ENCODE measurements around the gene PF4V1. TPM values are rescaled to one million over a fixed set of nuclear protein-coding genes. Genes with fewer than 3 reads are reported as not detected.

PF4V1 gene
- total RNA-seq, 2 experiments from 2014 or later = not detected

DNA sequence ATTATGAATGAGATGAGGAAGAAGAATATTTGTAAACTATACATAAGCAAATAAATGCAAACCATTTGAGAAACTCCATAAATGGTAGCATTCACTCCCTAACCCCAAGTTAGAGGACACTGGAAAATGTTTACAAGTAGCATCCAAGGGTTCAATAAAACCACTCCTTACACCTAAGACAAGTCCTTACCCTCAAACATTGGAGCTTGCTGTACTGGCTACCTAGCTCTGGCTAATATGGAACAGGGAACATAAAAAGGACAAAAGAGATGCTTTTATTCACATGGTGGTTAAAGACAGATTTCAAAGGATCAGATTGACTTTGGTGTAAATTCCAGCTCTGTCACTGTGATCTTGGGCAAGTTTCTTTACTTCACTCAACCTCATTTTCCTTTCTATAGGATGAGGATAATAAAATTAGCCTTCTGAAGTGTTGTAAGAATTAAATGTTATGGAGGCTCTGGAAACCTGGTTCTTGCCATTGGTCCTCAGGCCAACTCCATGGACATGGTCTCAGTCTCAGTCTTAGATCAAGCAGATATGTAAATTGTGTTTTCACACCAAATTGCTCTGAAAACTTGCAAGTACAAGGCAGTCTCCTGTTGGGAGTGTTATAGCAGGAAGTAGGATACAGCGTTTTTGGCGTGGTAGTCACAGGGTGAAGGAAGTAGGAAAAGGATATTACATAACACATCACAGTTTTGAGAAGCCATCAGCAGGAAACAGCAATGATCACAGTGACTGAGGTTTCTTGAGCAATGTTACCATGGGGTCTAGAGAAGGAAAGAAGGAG is 19.4 kb downstream of the PF4V1 start:
- Histone ChIP-seq H3K27ac (ENCODE audit: low read depth, low read length, poor library complexity, severe bottlenecking) (no peak overlapping the region), H3K4me1 (ENCODE audit: insufficient read depth, low read length, poor library complexity, severe bottlenecking) (no peaks in the 10 kb centered on the region), H3K4me2 (ENCODE audit: low read length) (no peak overlapping the region), H3K9me2 (ENCODE audit: insufficient read depth, low read length) (no peaks in the 10 kb centered on the region), H4K20me1 (ENCODE audit: insufficient read depth, low read length) (no peaks in the 10 kb centered on the region), H3K79me2 (ENCODE audit: insufficient read depth, low read depth, low read length) (no peaks in the 10 kb centered on the region), H3K36me3 (ENCODE audit: insufficient read depth, low read length) (no peaks in the 10 kb centered on the region), H2AFZ (ENCODE audit: low read length) (no peak overlapping the region), H3K4me3 (ENCODE audit: low read depth, low read length, poor library complexity, severe bottlenecking) (no peak overlapping the region), H3K9me3 (ENCODE audit: low read length) (no peaks in the 10 kb centered on the region)
- DNase-seq (ENCODE audit: low spot score) = no peak
- CTCF ChIA-PET (ENCODE audit: unreplicated experiment) = no interaction called here
- POLR2A ChIA-PET = no interaction called here
- no peak for TF ChIP-seq EZH2phosphoT487 (IDR thresholded peaks at IDR 0.05; ENCODE audit: borderline replicate concordance, low read depth, low read length)
- TF ChIP-seq, protein P1, sequence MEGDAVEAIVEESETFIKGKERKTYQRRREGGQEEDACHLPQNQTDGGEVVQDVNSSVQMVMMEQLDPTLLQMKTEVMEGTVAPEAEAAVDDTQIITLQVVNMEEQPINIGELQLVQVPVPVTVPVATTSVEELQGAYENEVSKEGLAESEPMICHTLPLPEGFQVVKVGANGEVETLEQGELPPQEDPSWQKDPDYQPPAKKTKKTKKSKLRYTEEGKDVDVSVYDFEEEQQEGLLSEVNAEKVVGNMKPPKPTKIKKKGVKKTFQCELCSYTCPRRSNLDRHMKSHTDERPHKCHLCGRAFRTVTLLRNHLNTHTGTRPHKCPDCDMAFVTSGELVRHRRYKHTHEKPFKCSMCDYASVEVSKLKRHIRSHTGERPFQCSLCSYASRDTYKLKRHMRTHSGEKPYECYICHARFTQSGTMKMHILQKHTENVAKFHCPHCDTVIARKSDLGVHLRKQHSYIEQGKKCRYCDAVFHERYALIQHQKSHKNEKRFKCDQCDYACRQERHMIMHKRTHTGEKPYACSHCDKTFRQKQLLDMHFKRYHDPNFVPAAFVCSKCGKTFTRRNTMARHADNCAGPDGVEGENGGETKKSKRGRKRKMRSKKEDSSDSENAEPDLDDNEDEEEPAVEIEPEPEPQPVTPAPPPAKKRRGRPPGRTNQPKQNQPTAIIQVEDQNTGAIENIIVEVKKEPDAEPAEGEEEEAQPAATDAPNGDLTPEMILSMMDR (conservative IDR thresholded peaks at IDR 0.05; ENCODE audit: low read length) = no peak
- intact Hi-C loops (cut with micrococcal nuclease; ENCODE audit: unreplicated experiment) = no loop called here
- no TSS peak for BruUV-seq (replicated peaks)

DNA sequence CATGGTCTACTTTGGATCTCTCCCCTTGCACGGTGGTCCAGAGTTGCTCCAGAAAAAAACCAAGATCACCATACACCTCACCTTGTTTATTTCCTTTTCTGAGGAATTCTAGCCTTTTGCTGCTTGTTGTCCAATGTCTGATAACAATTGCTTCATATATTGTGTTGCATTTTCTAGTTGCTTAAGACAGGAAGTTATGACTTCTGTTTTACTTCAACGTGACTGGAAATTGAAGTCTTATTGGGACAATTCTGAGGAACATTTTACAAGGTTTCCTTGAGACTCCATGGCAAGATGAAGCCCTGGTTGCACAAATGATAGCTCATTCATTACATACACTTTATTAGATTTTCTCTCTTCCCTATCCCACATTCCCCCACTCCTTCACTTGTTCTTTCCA is 21.3 kb downstream of the PF4V1 start:
- Histone ChIP-seq H3K4me2 (ENCODE audit: low read length) (no peak overlapping the region), H3K36me3 (ENCODE audit: insufficient read depth, low read length) (no peaks in the 10 kb centered on the region), H3K79me2 (ENCODE audit: insufficient read depth, low read depth, low read length) (no peaks in the 10 kb centered on the region), H3K4me1 (ENCODE audit: insufficient read depth, low read length, poor library complexity, severe bottlenecking) (no peaks in the 10 kb centered on the region), H3K4me3 (ENCODE audit: low read depth, low read length, poor library complexity, severe bottlenecking) (no peak overlapping the region), H4K20me1 (ENCODE audit: insufficient read depth, low read length) (no peaks in the 10 kb centered on the region), H3K9me3 (ENCODE audit: low read length) (no peaks in the 10 kb centered on the region), H3K27ac (ENCODE audit: low read depth, low read length, poor library complexity, severe bottlenecking) (no peak overlapping the region), H3K9me2 (ENCODE audit: insufficient read depth, low read length) (no peaks in the 10 kb centered on the region), H2AFZ (ENCODE audit: low read length) (no peak overlapping the region)
- ChIA-PET POLR2A (interaction anchor here (0.8 kb wide), 1 partner anchor 13 kb away, joined by 4 read pairs; no protein-coding TSS in a partner anchor), CTCF (ENCODE audit: unreplicated experiment) (no interaction called here)
- BruUV-seq (replicated peaks) = no TSS peak
- intact Hi-C loops (cut with micrococcal nuclease; ENCODE audit: unreplicated experiment) = no loop called here
- DNase-seq (ENCODE audit: low spot score) = no peak
- TF ChIP-seq EZH2phosphoT487 (IDR thresholded peaks at IDR 0.05; ENCODE audit: borderline replicate concordance, low read depth, low read length) = no peak
- TF ChIP-seq, protein P1 (conservative IDR thresholded peaks at IDR 0.05; ENCODE audit: low read length) = no peak

DNA sequence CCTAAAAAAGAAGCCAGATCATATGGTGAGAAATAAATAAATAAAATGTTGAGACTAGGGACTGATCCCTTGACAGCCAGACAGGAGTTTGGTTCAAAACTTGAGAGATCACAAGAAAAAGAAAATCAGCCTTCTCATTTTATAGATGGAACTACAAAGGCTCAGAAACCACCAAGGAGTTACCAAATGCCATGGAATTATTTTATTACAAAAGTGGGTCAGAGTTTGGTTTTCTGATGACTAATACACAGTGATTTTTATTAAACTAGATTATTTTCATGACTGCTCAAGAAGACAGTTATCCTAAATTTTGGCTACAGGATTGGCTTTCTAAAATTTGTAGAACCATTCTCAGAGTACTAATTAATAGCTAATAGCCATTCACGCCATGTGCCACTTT is 22.3 kb downstream of the PF4V1 start:
- BruUV-seq (replicated peaks) = no TSS peak

More for the DNA sequence above, 22.3 kb downstream of the PF4V1 start:
- DNase-seq (ENCODE audit: low spot score) = no peak
- Histone ChIP-seq H2AFZ (ENCODE audit: low read length) (no peak overlapping the region), H3K27ac (ENCODE audit: low read depth, low read length, poor library complexity, severe bottlenecking) (no peak overlapping the region), H3K9me2 (ENCODE audit: insufficient read depth, low read length) (no peaks in the 10 kb centered on the region), H4K20me1 (ENCODE audit: insufficient read depth, low read length) (no peaks in the 10 kb centered on the region), H3K4me3 (ENCODE audit: low read depth, low read length, poor library complexity, severe bottlenecking) (no peak overlapping the region), H3K79me2 (ENCODE audit: insufficient read depth, low read depth, low read length) (no peaks in the 10 kb centered on the region), H3K4me2 (ENCODE audit: low read length) (no peak overlapping the region), H3K36me3 (ENCODE audit: insufficient read depth, low read length) (no peaks in the 10 kb centered on the region), H3K9me3 (ENCODE audit: low read length) (no peaks in the 10 kb centered on the region), H3K4me1 (ENCODE audit: insufficient read depth, low read length, poor library complexity, severe bottlenecking) (no peaks in the 10 kb centered on the region)
- intact Hi-C loops (cut with micrococcal nuclease; ENCODE audit: unreplicated experiment) = no loop called here
- CTCF ChIA-PET (ENCODE audit: unreplicated experiment) = no interaction called here
- POLR2A ChIA-PET = no interaction called here
- no peak for TF ChIP-seq EZH2phosphoT487 (IDR thresholded peaks at IDR 0.05; ENCODE audit: borderline replicate concordance, low read depth, low read length)
- TF ChIP-seq, protein P1 (conservative IDR thresholded peaks at IDR 0.05; ENCODE audit: low read length) = no peak

All from OCI-LY7 (cell line).